Transverse colon (tissue), 3 donors: ENCODE measurements around the gene SLC7A8.

ENCODE experiments used
- CTCF ChIP-seq, 5 experiments: fragments of 200-600 bp in 3 of 5; fragments of 450-650 bp in 2 of 5; sonication (generic) in 3 of 5; IDR thresholded peaks; 1 replicate in 2 of 5; 2 replicates in 3 of 5; pipeline ENCODE4 v1.5.1; 2016 to 2017; ENCODE audit warnings: antibody characterized with exemption in 5 of 5, inconsistent platforms in 3 of 5, mild to moderate bottlenecking in 2 of 5, moderate library complexity in 1 of 5
- EP300 ChIP-seq: sonication (generic); formaldehyde crosslinking; IDR thresholded peaks from one replicate; pipeline ENCODE4 v1.6.1; 2017; ENCODE audit warnings: antibody characterized with exemption, low read depth
- POLR2A ChIP-seq: fragments of 450-650 bp; IDR thresholded peaks from one replicate; pipeline ENCODE4 v1.6.1; 2016; ENCODE audit warnings: antibody characterized with exemption, mild to moderate bottlenecking, moderate library complexity

GRCh38 chr14:23123419-23123818 lies 60.0 kb downstream of the SLC7A8 start:
- TF ChIP-seq CTCF (IDR thresholded peaks at IDR 0.05) (no peak), POLR2A (no peak), EP300 (no peak)
